Mesothelial cell of epicardium (in vitro differentiated cells): Measurements from ENCODE around the gene ANKFN1. TPM values are rescaled to one million over a fixed set of nuclear protein-coding genes. Genes with fewer than 3 reads are reported as not detected.
"Not testable (repeated sequence)": the region's sequence is repeated elsewhere in the genome, so short reads cannot be mapped to it uniquely, and the experiment has no call there.

Source experiments
- DNase-seq, 2 experiments: peaks; one replicate each; pipeline ENCODE4 v3.0.0; 2021; ENCODE audit warnings: low spot score in 2 of 2; ENCODE audit not compliant: unreplicated experiment in 2 of 2
- H3K27ac Mint-ChIP-seq: 2 replicates; pipeline ENCODE4 v1.8.0; 2021; ENCODE audit warnings: mixed read lengths
- H3K27me3 Mint-ChIP-seq: 2 replicates; pipeline ENCODE4 v1.8.0; 2021; ENCODE audit warnings: low read depth, mixed read lengths
- H3K36me3 Mint-ChIP-seq: 2 replicates; pipeline ENCODE4 v1.8.0; 2021; ENCODE audit warnings: mixed read lengths
- H3K4me1 Mint-ChIP-seq: 2 replicates; pipeline ENCODE4 v1.8.0; 2021; ENCODE audit warnings: mixed read lengths
- H3K4me3 Mint-ChIP-seq: 2 replicates; pipeline ENCODE4 v1.8.0; 2021; ENCODE audit warnings: mild to moderate bottlenecking, moderate library complexity, mixed read lengths
- H3K9me3 Mint-ChIP-seq: 2 replicates; pipeline ENCODE4 v1.8.0; 2021; ENCODE audit warnings: mixed read lengths
- total RNA-seq: library from RNA; stranded (reverse); gene quantifications from 3 replicates; pipeline ENCODE4 v1.2.1, GENCODE V29; 2021
- TF ChIP-seq, protein P1 (sequence below): fragments of 200-600 bp; sonication (generic); IDR thresholded peaks from one replicate; pipeline ENCODE4 v1.5.0; 2021; ENCODE audit warnings: antibody characterized with exemption; ENCODE audit not compliant: unreplicated experiment

Gene ANKFN1
- total RNA-seq, 1 donor from 2014 or later: 0.34 TPM

- no peaks in the 10 kb centered on the region for H3K27me3 Mint-ChIP-seq
- H3K27ac Mint-ChIP-seq: no peak overlapping the region
- DNase-seq: no peak
- H3K4me1 Mint-ChIP-seq: no peaks in the 10 kb centered on the region
- no peaks in the 10 kb centered on the region for H3K36me3 Mint-ChIP-seq
- peaks cover 12% of the 10 kb centered on the region for H3K9me3 Mint-ChIP-seq
- no peak overlapping the region for H3K4me3 Mint-ChIP-seq
- TF ChIP-seq, protein P1, sequence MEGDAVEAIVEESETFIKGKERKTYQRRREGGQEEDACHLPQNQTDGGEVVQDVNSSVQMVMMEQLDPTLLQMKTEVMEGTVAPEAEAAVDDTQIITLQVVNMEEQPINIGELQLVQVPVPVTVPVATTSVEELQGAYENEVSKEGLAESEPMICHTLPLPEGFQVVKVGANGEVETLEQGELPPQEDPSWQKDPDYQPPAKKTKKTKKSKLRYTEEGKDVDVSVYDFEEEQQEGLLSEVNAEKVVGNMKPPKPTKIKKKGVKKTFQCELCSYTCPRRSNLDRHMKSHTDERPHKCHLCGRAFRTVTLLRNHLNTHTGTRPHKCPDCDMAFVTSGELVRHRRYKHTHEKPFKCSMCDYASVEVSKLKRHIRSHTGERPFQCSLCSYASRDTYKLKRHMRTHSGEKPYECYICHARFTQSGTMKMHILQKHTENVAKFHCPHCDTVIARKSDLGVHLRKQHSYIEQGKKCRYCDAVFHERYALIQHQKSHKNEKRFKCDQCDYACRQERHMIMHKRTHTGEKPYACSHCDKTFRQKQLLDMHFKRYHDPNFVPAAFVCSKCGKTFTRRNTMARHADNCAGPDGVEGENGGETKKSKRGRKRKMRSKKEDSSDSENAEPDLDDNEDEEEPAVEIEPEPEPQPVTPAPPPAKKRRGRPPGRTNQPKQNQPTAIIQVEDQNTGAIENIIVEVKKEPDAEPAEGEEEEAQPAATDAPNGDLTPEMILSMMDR: no peak
These were observed 236.1 kb downstream of the ANKFN1 start for GRCh38 chr17:56389356-56389755.

- no peak overlapping the region for H3K4me3 Mint-ChIP-seq
- H3K9me3 Mint-ChIP-seq: peaks cover 12% of the 10 kb centered on the region
- H3K4me1 Mint-ChIP-seq: no peaks in the 10 kb centered on the region
- H3K27me3 Mint-ChIP-seq: peaks cover 5% of the 10 kb centered on the region
- no peak overlapping the region for H3K27ac Mint-ChIP-seq
- no peaks in the 10 kb centered on the region for H3K36me3 Mint-ChIP-seq
- no peak for DNase-seq
- TF ChIP-seq, protein P1: no peak
These were observed 239.0 kb downstream of the ANKFN1 start for GRCh38 chr17:56392321-56392720.

DNA sequence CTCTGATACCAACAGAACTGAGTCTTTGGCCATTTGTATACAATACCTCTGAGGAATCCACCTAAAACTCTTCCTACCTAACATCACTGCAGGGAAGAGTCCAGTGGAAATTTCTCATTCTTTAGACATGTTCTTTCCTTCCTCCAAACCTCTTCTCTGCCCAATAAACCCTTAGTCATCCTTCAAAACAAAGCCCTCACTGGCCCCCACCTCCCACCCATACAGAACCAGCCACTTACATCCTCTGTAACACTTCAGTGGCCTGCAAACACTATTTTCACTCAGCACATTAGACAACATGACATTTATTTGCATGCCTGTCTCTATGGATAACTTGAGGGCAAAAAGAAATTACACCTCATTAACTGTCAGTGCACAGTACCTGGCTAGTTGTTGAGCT lies 239.9 kb downstream of the ANKFN1 start:
- TF ChIP-seq, protein P1: no peak
- no peak for DNase-seq
- Mint-ChIP-seq H3K27ac (no peak overlapping the region), H3K36me3 (no peaks in the 10 kb centered on the region), H3K4me1 (no peaks in the 10 kb centered on the region), H3K4me3 (no peak overlapping the region), H3K9me3 (peaks cover 12% of the 10 kb centered on the region), H3K27me3 (peaks cover 5% of the 10 kb centered on the region)

DNA sequence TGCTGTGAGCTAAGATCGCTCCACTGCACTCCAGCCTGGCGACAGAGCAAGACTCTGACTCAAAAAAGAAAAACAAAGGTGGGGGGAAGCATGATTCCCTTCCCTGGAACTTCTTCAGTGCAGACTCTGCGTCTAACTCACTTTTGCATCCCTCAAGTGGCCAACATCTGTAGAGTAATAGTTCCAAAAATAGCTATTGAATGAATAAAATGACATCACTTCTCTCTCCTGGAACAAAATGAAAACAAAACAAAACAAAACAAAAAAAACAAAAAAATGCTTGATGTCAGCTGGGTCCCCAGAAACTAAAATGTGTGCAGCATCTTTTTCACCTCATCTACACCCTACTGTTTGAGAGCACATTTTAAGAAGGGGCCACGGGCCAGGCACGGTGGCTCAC lies 242.5 kb downstream of the ANKFN1 start:
- Mint-ChIP-seq H3K27ac (no peak overlapping the region), H3K4me3 (no peak overlapping the region), H3K4me1 (no peaks in the 10 kb centered on the region), H3K9me3 (peaks cover 2% of the 10 kb centered on the region), H3K36me3 (no peaks in the 10 kb centered on the region), H3K27me3 (peaks cover 6% of the 10 kb centered on the region)
- TF ChIP-seq, protein P1: no peak
- DNase-seq: no peak

DNA sequence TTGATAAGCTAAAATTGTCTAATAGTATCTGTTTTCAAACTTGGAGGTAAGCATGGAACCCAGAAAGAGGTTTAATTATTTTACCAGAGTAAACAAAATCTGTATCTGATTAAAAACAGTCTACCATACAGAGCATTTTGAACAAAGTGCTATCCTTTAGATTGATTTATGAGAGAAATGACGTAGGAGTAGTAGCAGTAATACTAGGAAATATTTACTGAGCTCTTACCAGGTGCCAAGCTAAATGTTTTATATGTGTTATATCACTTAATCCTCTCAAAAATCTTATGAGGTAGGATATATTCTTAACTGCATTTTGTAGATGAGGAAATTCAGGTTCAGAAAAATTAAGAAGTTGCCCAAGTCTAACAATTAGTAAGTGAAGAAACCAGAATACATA lies 253.8 kb downstream of the ANKFN1 start:
- peaks cover 25% of the 10 kb centered on the region for H3K9me3 Mint-ChIP-seq
- H3K27ac Mint-ChIP-seq: no peak overlapping the region
- TF ChIP-seq, protein P1: no peak
- peaks cover 1% of the 10 kb centered on the region for H3K4me1 Mint-ChIP-seq
- peaks cover 30% of the 10 kb centered on the region for H3K27me3 Mint-ChIP-seq
- H3K36me3 Mint-ChIP-seq: no peaks in the 10 kb centered on the region
- no peak for DNase-seq
- H3K4me3 Mint-ChIP-seq: no peak overlapping the region

DNA sequence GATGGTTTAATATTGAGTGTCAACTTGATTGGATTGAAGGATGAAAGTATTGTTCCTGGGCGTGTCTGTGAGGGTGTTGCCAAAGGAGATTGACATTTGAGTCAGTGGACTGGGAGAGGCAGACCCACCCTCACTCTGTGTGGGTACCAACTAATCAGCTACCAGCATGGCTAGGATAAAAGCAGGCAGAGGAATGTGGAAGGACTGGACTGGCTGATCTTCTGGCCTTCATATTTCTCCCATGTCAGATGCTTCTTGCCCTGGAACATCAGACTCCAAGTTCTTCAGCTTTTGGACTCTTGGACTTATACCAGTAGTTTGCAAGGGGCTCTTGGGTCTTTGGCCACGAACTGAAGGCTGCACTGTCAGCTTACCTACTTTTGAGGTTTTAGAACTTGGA lies 259.1 kb downstream of the ANKFN1 start:
- not testable (repeated sequence) for H3K27ac Mint-ChIP-seq, H3K4me3 Mint-ChIP-seq, H3K27me3 Mint-ChIP-seq, DNase-seq, H3K4me1 Mint-ChIP-seq, H3K36me3 Mint-ChIP-seq
- H3K9me3 Mint-ChIP-seq: peaks cover 39% of the 10 kb centered on the region
